Measurements from ENCODE around the gene HDAC1.

The HDAC1 gene

DNA sequence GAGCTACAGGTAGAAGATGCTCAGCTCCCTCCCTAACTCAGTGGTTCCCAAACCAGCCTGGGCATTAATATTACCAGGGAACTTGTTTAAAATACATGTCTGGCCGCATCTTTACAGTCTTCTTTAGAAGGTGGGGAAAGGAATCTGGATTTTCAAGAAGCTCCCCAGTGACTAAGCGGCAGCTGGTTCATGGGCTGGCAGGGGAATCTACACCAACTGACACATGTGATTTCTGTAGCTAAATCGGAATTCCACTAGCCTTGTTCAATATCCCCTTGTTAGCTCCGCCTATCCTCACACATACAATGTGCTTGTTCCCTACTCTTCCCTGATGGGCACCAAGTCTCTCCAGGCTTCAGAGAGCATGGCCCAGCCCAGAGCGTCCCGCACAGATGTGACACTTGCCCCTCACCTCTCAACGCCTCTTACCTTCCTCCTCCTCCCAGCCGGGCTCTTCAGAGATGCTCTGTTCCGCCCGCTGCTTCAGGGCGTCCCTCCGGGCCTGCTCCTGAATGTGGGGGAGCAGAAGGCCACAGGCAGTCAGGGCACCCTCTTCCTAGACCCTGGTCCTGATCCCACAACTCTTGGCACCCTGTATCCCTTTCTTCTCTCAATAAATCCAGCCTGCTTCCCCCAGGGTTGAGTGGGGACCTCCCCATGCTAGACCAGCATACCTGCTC is 85.8 kb downstream of the HDAC1 start:
- no peaks in the 10 kb centered on the region for H3K27me3 ChIP-seq (ENCODE audit: low read length)
- no peaks in the 10 kb centered on the region for H3K9me2 ChIP-seq (replicated peaks; ENCODE audit: insufficient read depth, low read length)
- H3K9ac ChIP-seq (ENCODE audit: low read length), result no peak overlapping the region
- H4K20me1 ChIP-seq (ENCODE audit: low read depth, low read length), result no peaks in the 10 kb centered on the region
- no peak for TF ChIP-seq EZH2phosphoT487 (conservative IDR thresholded peaks at IDR 0.05; ENCODE audit: low read length)
- TF ChIP-seq, protein P1, sequence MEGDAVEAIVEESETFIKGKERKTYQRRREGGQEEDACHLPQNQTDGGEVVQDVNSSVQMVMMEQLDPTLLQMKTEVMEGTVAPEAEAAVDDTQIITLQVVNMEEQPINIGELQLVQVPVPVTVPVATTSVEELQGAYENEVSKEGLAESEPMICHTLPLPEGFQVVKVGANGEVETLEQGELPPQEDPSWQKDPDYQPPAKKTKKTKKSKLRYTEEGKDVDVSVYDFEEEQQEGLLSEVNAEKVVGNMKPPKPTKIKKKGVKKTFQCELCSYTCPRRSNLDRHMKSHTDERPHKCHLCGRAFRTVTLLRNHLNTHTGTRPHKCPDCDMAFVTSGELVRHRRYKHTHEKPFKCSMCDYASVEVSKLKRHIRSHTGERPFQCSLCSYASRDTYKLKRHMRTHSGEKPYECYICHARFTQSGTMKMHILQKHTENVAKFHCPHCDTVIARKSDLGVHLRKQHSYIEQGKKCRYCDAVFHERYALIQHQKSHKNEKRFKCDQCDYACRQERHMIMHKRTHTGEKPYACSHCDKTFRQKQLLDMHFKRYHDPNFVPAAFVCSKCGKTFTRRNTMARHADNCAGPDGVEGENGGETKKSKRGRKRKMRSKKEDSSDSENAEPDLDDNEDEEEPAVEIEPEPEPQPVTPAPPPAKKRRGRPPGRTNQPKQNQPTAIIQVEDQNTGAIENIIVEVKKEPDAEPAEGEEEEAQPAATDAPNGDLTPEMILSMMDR (IDR thresholded peaks at IDR 0.05; ENCODE audit: insufficient read depth, low read length, poor library complexity, severe bottlenecking), result no peak
- no peak overlapping the region for H3K4me3 ChIP-seq (ENCODE audit: insufficient read depth, low read length, poor library complexity, severe bottlenecking)
- no peaks in the 10 kb centered on the region for H3K79me2 ChIP-seq (ENCODE audit: insufficient read depth, low read length)
- H2AFZ ChIP-seq (ENCODE audit: low read depth, low read length, severe bottlenecking), result no peak overlapping the region
- H3K36me3 ChIP-seq (ENCODE audit: low read length), result no peaks in the 10 kb centered on the region
- H3K9me3 ChIP-seq (ENCODE audit: insufficient read depth, low read length), result no peaks in the 10 kb centered on the region
- no peak overlapping the region for H3K27ac ChIP-seq (ENCODE audit: low read depth, low read length)
- no peaks in the 10 kb centered on the region for H3F3A ChIP-seq (ENCODE audit: insufficient read depth)
- H3K4me2 ChIP-seq (ENCODE audit: low read depth, low read length, poor library complexity, severe bottlenecking), result no peak overlapping the region

DNA sequence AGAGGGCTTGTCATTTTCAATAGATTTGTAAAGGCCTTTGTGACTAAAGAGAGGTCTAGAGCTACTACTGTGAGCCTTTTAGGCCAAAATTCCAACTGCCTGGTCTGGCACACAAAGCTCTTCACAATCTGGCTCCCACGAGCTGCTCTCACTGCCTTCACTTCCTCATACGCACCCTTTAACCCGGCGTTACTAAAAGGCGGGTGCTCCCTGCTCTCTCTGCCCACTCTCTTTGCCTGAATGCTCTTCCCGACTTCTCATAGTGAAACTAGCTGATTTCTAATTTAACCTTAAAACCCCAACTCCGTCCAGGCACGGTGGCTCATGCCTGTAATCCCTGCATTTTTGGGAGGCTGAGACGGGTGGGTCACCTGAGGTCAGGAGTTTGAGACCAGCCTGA is 88.2 kb downstream of the HDAC1 start:
- H2AFZ ChIP-seq (ENCODE audit: low read depth, low read length, severe bottlenecking), result no peak overlapping the region

More for the DNA sequence above, 88.2 kb downstream of the HDAC1 start:
- Histone ChIP-seq H3K9me2 (replicated peaks; ENCODE audit: insufficient read depth, low read length) (no peaks in the 10 kb centered on the region), H3K4me2 (ENCODE audit: low read depth, low read length, poor library complexity, severe bottlenecking) (no peak overlapping the region), H3K9me3 (ENCODE audit: insufficient read depth, low read length) (no peaks in the 10 kb centered on the region), H3K27ac (ENCODE audit: low read depth, low read length) (no peak overlapping the region), H3K36me3 (ENCODE audit: low read length) (no peaks in the 10 kb centered on the region), H3F3A (ENCODE audit: insufficient read depth) (no peaks in the 10 kb centered on the region; the same call in 1 of the 2 replicates), H3K79me2 (ENCODE audit: insufficient read depth, low read length) (no peaks in the 10 kb centered on the region), H3K9ac (ENCODE audit: low read length) (no peak overlapping the region), H3K4me3 (ENCODE audit: insufficient read depth, low read length, poor library complexity, severe bottlenecking) (no peak overlapping the region), H4K20me1 (ENCODE audit: low read depth, low read length) (no peaks in the 10 kb centered on the region), H3K27me3 (ENCODE audit: low read length) (no peaks in the 10 kb centered on the region)
- no peak for TF ChIP-seq EZH2phosphoT487 (conservative IDR thresholded peaks at IDR 0.05; ENCODE audit: low read length)
- TF ChIP-seq, protein P1 (IDR thresholded peaks at IDR 0.05; ENCODE audit: insufficient read depth, low read length, poor library complexity, severe bottlenecking), result no peak
